GM18870 (cell line): ENCODE results near the gene MARCKSL1.
A peak's percentile ranks its signal among the peaks of the same experiment; 100 is the strongest.

Source experiments
- ATAC-seq: cut with Tn5 transposase; IDR thresholded peaks from one replicate; pipeline ENCODE4 v1.9.1; 2021; ENCODE audit warnings: moderate library complexity; ENCODE audit not compliant: unreplicated experiment

The MARCKSL1 gene

DNA sequence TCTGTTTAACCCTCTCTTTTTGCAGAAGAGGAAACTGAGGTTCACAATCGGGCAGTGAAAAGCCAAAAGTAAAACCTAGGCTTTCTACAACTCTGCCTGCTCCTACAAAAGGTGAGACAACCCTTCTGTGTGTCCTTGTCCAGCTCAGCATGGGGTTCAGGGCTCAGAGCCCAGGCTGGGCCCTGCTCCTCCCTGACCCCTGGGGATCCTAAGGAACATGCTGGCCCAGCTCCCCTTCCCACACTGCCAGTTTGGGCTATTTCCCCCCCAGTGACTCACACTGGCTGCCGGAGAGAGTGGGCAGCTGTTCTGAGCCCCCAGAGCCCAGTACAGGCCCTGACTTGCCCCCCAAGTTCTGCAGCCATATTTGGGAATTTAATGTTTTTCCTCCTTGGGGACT lies 17.4 kb upstream of the MARCKSL1 start:
- ATAC-seq: no peak

DNA sequence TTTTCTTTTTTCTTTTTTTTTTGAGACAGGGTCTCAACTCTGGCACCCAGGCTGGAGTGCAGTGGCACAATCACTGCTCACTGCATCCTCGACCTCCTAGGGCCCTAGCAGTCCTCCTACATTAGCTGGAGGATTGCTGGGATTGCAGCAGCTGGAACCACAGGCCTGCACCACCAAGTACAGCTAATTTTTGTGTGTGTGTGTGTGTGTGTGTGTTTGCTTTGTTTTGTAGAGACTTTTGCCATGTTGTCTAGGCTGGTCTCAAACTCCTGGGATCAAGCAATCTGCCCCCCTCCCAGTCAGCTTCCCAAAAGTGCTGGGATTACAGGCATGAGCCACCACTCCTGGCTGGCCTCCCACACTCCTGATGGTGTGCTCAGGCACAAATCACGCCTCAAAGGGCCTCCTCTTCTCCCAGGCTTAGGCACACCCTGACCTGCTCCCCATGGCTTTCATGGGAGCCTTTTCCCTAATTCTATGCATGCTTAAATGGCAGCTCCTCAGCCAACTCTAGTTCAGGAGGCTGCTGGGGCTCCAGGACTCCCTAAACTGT lies 16.9 kb upstream of the MARCKSL1 start:
- ATAC-seq: no peak

DNA sequence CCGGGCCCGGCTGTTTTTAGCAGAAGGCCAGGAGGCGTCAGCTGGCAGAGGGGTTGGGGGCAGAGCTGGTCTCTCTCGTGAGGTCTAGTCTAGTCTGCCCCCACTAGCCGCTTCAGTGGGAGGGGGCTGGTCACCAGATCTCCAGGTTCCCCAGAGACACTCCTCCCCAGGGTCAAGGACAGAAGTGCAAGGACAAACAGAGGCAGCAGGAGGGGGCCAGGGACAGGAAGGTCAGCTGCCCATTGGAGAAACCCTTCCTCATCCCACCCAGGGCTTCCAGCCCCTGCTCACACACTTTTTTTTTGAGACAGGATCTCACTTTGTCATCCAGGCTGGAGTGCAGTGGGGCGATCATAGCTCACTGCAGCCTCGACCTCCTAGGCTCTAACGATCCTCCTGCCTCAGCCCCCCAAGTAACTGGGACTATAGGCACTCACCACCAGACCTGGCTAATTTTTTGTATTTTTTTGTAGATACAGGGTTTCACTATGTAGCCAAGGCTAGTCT lies 16.3 kb upstream of the MARCKSL1 start:
- no peak for ATAC-seq

DNA sequence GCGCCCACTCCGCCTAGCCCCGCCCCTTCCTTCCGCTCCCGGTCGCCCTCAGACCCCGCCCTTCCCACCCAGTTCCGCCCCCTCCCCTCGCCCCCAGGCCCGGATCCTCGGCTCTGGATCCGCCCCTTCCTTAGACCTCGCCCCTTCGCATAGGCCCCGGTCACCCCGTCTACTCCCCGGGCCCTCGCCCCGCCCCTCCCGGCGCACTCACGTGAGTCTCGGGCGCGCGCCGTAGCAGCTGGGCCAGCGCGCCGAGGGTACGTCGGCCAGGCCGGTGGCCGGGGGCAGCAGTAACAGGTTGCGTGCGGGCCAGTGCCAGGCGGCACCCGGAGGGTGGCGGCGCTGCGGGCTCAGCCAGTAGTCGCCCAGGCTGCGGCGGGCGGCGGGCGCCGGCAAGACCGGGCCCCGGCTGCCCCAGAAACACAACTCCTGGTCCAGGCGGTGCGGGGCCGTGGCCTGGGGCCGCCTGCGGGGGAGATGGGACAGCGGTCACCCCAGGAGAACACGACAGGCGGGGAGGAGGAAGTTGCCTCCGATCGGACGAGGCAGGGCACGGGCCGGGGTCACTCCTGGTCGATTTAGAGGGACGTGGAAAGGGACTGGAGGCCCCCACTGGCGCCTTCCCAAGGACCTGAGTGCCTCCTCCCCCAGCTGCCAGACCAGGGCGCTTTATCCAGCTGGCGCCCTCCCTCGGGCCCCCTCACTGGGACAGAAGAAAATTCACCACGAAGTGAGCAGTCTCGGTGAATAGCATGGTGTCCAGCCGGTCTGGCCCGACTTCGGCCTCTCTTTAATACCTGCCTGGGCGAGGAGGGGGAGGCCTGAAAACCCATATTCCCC lies 15.6 kb upstream of the MARCKSL1 start:
- ATAC-seq: peak; percentile 39

DNA sequence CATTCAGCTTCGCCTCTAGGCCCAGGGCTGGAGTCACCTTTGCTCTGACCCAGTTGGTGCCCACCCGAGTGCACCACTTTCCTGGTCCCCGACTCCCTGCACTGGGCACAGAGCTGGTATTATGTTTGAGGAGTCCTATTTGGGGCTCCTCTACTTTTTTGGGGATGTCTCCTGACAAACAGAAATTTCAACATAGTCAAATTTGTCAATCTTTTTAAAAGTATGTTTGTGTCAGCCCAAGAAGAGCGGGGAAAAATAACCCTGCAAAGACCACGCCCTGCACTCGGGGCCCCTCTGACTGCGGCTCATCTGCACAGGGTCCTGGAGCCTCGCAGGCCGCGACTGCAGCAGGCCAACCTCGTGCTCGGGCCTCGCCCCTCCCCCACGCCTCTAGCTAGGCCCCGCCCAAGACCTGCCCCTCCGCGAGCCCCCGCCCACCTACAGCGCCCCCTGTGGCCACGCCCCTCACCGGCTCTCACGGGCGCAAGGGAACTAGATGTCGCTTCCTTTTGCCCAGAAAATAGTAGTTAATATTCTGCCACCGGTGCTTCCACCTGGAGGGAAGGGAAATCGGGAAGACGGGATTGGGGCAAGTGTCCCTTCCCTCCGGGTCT lies 14.9 kb upstream of the MARCKSL1 start:
- peak; percentile 21 for ATAC-seq

DNA sequence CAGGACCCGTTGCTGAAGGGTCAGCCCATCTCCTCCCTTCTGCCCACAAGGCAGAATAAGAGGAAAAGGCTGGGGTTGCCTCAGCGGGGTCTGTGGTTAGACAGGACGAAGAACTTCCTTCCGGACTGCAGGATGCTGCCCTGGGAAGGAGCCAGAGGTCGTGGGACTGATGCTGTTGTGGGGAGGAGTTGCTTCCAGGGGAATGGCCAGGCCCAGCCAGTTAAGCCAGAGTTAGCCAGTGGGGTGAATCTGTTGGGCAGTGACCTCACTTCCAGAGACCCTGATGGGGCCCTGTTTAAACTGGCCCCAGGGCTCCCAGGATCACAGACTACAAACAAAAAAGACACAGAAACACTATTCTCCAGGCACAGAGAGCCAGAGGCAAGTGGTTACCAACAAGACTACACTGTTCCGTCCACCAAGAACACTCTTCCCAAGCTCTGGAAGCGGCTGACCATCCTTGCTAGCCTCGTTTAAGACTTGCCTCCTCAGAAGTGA lies 13.2 kb upstream of the MARCKSL1 start:
- ATAC-seq: no peak

DNA sequence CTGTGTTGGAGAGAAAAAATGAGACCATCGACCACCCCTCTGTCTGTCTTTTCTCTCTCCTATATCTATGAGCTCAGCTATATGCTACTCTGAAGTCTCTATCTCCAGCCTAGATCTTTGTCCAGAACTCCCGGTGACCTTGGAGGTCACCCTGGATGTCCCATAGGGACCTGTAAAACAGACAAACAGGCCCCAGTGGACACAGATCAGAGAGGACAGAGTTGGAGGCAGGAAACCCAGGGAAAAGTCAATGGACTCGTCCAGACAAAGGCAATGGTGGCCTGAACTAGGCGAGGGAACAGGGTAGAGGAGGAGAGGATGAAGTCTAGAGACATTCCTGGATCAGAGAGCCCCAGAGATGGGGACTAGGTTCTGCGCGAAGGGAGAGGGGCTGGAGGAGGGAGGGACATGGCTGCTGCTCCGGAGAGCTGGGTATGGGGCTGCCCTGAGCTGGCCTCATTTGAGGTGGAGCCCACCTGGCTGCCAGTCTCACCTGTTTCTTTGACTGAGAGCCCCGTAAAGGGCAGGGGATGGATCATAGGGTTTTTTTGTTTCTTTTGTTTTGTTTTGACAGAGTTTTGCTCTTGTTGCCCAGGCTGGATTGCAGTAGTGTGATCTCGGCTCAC lies 10.6 kb upstream of the MARCKSL1 start:
- ATAC-seq: no peak

DNA sequence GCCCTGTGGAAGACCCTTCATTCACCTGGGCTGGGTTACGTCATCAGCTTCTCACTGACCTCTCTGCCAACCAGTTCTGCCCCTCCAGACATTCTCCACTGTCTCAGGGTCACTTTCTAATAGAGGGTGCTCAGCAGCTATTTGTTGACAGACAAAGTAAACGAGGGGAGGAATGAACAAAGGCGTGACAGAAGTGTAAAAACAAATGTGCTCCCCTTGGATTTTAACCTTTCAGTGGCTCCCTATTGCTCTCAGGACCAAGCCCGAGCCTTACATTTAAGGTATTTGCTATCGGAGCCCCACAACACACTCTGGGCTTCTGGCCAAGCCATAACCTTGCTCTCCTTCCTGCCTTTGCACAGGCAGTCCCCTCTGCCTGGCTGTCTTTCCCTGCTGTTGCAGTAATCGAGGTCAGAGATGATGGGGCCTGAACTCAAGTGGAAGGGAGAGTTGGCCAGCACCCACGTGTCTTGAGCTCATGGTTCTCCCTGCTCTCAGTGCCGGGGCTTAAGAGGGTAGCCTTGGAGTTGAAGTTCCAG lies 9.3 kb upstream of the MARCKSL1 start:
- no peak for ATAC-seq

DNA sequence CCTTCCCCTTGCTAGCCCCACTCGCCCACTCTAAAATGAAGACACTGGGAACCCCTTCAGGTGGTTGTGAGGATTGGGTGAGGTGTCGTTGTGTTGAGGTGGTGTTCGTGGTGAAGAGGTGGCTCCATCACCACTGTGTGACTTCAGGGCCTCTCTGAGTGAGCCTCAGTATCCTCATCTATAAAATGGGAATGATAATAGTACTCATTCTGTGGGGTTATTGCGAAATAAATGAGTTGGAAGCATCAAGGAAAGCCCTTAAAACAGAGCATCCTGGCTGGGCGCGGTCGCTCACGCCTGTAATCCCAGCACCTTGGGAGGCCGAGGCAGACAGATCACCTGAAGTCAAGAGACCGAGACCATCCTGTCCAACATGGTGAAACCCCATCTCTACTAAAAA lies 6.7 kb upstream of the MARCKSL1 start:
- no peak for ATAC-seq

DNA sequence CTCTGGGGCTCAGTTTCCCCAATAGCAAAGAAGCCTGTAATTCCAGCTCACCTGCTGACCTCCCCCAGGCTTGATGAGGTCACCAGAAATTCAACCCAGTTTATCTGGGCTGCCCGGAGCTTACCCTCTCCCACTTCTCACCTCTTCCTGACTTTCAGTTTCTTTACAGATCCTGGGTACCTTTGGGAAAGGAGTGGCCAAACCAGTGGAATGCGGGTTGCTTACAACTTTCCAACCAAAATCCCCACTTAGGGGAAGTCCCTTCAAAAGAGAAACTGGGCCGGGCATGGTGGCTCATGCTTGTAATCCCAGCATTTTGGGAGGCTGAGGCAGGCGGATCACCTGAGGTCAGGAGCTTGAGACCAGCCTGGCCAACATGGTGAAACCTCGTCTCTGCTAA lies 5.9 kb upstream of the MARCKSL1 start:
- ATAC-seq: no peak

DNA sequence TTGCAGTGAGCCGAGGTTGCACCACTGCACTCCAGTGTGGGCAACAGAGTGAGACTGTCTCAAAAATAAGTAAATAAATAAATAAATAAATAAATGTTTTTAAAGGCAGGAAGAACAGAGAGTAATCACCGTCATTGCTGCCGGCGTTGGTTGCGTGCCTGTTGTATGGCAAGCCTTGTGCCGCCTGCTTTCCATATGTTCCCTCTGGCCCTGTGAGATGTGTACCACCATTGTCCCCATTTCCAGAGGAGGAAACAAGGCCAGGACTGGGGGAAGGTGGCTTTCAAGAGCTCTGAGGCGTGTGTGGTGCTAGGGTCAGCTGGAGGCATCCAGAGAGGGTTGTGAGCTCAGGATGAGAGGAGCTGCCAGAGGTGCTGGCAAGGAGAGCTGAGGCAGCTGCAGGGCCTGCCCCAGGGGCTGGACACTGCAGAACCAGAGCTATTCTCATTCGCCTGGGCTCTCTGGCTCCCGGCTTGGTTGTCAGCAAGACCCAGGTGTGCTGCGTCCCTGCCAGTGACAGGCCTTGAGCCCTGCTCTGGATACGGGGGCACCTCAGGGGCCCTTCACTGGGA lies 5.2 kb upstream of the MARCKSL1 start:
- ATAC-seq: no peak

DNA sequence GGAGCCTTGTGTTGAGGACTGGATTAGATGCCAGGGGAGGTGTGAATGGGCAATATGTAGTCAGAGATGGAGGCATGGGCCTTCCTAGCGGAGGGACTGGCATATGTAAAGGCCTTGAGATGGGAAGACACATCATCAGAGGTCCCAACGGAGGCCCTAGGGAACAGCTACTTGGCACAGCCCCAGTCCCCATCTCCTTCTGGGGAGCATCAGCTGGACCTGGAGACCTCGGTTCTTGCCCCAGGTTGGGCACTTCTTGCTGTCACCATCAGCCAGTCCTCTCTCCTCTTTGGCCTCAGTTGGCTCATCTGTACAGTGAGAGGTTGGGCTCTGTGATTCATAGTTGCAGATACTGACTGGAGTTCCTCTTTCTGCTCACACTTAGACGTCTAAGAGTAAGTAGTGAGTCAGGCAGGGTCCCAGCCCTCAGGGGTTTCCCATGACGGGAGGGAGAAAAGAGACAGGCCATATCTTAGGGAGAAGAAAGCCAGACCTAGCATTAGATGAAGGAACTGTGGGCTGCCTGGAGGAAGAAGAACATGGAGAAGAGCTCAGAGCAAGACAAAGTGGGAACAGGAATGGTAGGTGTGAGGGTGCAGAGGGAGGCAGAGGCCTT lies 3.4 kb upstream of the MARCKSL1 start:
- no peak for ATAC-seq

DNA sequence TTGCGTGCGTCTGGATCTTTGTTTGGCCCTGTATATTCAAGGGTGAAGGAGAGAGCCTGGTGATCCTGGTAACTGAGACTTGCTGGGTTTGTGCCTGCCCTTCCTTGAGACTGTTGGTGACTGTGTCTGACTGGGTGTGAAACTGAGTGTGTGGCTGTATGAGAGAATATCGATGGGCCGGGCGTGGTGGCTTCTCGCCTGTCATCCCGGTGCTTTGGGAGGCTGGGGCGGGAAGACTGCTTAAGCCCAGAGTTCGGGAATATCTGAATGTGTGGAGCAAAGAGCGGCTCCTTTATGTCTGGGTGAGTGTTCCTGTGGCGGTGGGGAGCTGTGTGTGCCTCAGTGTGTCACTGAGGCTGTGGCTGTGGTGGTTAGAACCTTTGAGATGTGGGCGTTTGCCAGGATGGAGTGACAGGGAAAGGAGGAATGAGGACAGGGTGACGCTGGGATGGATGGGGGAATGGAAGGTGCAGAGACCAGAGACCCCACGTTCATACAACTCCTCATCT lies 2.7 kb upstream of the MARCKSL1 start:
- no peak for ATAC-seq

DNA sequence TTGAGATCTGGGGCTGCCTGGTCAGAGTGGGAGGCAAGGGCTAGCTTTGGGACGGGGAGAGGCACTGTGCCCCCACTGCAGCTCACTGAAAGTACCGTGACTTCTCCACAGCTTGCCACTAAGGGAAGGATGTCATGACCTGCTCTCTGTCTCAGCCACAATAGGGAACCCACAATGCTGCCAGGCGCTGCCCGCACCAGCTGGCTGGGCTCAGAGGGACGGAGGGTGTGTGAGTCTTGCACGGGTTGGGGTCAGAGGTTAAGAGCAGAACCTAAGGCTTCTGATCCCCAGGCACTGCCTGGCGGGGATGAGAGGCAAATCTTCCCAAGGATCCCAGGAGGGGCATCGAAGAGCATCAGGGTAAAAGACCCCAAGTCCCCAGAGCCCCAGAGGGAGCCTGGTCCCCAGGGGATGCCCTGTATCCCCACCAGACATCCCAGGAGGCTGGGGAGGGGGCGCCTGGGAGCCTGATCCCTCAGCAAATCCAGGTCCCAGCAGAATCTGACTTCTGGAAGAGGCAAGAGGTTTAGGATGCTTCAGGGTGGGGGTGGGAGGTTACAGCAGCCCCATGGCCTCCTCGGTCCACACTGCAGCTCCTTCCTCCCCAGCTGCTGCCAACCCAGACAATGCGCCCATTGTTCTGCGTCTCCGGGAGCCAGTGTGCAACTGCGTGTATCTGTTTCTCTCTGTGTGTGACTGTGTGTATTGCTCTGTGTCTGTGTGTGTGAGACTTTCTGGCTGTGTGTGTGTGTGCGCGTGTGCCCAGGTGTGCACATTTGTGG lies 2.0 kb upstream of the MARCKSL1 start:
- ATAC-seq: no peak

DNA sequence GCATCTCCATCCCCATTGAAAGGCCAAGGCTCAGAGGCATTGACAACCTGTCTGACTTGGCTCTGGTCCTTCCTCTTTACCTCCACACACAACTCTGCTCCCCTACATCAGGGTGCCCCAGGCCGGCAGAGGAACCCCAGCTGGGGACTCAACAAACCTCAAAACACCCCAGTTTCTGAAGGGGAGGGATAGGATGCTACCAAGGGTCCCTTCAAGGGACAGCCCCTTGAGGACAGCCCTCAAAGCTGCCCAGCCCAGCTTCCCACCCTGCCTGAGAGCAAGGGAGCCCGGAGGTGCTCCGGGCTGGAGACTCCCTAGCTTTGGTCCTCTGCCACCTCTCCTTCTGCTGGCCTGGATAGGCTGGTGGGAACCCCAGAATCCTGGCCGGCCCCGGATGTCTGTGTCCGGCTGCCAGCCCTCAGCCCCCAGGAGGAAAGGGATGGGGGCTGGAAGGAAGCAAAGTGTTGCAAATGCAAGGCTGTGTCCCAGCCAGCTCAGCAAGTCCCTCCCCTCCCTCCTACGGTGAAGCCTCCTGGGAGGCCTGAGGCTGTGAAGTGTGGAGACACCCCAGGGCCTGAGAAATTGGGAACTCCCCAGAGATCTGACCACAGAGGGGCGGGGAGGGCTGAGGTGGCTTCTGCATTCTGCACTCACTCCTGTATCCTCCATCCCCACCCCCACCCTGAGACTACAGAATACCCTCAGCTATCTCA lies 1.1 kb upstream of the MARCKSL1 start:
- ATAC-seq: no peak

DNA sequence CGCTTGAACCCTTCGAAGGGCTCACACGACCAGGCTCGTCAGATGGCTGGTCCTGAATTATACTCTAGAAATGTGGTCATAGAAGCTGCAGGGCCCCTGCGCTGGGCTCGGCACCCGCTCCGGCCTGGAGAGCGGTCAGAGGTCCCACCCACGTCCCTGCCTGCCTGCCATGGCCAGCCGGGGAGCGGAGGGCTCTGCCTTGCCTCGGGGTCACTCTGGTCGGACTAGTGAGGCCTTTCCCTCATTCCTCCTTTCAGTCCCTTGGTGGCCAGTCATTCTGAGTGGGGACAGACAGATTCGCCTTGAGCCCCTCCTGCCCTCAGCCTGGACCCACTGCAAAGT lies 529 bp upstream of the MARCKSL1 start:
- ATAC-seq: no peak

DNA sequence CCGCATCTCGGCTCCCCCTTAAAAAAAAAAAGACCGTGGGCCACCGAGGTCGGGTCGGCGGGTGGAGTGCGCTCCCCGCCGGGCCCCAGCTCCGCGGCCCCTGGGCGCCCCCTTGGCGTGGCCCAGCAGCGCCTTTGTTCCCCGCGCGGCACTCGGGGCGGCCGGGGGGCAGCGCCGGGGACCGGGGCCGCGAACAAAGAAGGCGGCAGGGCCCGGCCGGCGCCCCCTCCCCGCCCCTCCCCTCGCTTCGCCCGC lies 571 bp downstream of the MARCKSL1 start:
- no peak for ATAC-seq

DNA sequence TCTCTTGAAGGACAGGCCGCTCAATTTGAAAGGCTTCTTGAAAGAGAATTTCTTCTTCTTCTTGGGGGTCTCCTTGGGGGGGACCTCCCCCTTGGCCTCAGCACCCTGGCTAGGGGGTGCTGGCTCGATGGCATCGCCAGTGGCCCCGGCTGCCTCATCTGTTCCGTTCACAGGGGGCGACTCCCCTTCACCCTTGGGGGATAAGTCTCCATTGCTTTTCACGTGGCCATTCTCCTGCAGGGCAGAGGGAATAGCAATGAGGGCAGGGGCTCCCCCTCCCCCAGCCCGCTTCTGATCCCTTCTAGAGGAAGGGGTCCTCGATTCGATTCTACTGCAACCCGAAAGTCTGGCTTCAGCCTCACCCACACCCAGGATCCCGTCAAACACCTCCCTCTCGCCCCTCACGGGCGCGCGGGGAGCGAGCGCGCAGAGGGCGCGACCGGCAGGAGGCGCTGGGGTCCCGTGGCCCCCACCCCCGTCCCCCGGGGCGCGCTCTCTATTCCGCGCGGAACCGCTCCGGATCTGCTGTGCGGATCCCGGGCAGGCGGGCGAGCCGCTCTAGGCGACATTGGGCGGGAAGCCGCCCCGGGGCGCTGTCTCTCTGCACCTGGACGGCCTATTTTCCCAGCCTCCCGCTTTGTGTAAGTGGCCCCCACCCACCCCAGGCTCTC lies 1.0 kb downstream of the MARCKSL1 start:
- ATAC-seq: no peak
